22Rv1 (cell line): ENCODE data around the gene ZC3H12A.

Experiments
- ZFX ChIP-seq: fragments of 450-650 bp; IDR thresholded peaks from 2 replicates; pipeline ENCODE4 v1.6.1; 2017; ENCODE audit warnings: antibody characterized with exemption, borderline replicate concordance
- TF ChIP-seq, protein P1 (sequence below): fragments of 450-650 bp; IDR thresholded peaks from 2 replicates; pipeline ENCODE4 v1.5.1; 2017; ENCODE audit warnings: mild to moderate bottlenecking

DNA sequence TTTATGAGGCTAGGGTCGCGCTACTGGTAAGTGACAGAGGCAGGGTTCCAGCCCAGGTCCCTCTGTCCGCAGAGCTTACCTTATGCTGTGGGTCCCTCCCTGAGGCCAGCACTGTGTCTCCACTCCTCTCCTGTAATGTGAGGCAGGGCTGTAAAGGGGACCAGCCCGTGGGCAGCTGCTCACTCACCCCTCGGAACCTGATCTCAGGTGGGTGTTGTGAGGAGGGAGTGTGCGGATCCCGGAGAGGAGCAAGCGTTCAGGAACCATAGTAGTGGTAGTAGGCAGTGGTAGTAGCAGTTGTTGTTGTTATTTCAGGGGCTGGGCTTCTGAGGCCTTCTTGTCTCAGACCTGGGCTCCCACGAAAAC, 1.7 kb downstream of the ZC3H12A start:
- TF ChIP-seq, protein P1, sequence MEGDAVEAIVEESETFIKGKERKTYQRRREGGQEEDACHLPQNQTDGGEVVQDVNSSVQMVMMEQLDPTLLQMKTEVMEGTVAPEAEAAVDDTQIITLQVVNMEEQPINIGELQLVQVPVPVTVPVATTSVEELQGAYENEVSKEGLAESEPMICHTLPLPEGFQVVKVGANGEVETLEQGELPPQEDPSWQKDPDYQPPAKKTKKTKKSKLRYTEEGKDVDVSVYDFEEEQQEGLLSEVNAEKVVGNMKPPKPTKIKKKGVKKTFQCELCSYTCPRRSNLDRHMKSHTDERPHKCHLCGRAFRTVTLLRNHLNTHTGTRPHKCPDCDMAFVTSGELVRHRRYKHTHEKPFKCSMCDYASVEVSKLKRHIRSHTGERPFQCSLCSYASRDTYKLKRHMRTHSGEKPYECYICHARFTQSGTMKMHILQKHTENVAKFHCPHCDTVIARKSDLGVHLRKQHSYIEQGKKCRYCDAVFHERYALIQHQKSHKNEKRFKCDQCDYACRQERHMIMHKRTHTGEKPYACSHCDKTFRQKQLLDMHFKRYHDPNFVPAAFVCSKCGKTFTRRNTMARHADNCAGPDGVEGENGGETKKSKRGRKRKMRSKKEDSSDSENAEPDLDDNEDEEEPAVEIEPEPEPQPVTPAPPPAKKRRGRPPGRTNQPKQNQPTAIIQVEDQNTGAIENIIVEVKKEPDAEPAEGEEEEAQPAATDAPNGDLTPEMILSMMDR: no peak
- TF ChIP-seq ZFX: no peak
